HG02759 (cell line): ENCODE data around the gene MGMT.
A peak's percentile ranks its signal among the peaks of the same experiment; 100 is the strongest.

ENCODE experiments used
- ATAC-seq: cut with Tn5 transposase; IDR thresholded peaks from one replicate; pipeline ENCODE4 v1.9.1; 2021; ENCODE audit warnings: mild to moderate bottlenecking, moderate library complexity; ENCODE audit not compliant: unreplicated experiment

The MGMT gene

DNA sequence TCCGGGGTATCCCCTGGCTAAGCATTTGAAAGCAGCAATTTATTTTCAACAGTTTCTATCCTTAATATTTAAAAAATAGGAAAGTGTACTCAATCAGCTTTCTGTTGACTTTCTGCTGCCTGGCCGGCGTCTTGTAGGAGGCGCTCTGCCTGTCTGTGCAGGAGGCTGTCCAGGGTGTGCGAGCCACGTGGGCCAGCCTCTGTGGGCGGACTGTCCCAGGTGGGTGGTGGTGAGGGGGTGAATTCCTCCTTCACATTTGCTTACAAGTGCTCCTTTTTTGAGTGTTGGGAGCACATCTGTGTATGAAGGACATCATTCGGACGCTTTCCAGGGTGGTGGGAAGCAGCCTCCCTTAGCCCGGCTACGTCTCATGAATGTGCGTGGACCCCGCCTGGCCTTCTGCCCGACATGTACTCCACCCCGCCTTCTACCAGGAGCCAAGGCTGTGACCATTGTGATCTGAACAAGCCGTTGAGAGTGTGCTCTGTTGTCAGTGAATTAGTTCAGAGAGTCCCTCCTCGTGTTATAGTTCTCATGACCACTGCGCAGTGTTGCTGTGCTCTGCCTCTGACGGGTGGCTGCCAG is 114.9 kb downstream of the MGMT start:
- no peak for ATAC-seq

DNA sequence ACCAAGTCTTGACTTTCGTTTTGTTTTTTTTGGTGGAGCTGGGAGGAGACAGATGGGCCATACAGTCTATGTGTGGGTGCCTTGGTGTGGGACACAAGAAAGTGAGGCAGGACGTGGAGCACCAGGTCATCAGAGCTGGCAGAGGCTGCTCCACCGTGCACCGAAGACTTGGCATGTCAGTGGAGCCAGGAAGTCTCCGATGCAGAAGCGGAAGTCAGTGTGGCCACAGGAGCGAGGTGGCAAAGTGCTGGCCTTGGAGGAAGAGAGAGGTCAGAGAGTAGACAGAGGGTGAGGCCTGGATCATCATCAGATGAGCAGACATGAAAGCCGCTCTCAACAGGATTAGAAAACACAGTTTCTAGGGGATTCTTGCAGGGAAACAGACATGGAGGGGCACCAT is 116.8 kb downstream of the MGMT start:
- no peak for ATAC-seq

DNA sequence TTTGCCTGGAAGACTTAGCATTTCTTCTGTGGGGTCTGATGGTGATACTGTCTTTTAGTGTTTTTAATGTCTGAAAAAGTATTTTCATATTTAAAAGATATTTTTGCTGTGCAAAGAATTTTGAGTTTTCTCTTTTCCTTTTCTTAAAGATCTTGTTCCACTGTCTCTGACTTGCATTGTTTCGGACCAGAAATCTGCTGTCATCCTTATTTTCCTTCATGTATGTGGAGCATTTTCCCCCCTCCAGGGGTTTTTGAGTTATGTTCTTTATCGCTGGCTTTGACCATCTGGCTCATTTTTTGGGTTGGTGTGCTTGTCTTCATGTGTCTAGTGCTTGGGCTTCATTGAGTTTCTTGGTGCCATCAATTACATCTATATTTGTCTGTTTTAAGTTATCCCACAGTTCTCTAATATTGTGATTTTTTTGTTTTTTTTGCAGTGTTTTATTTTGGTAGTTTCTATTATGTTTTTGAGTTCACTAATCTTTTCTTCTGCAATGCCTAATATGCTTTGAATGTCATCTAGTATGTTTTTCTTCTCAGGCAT is 119.9 kb downstream of the MGMT start:
- no peak for ATAC-seq

GRCh38 chr10:129589546-129589945 is 122.5 kb downstream of the MGMT start:
- no peak for ATAC-seq

DNA sequence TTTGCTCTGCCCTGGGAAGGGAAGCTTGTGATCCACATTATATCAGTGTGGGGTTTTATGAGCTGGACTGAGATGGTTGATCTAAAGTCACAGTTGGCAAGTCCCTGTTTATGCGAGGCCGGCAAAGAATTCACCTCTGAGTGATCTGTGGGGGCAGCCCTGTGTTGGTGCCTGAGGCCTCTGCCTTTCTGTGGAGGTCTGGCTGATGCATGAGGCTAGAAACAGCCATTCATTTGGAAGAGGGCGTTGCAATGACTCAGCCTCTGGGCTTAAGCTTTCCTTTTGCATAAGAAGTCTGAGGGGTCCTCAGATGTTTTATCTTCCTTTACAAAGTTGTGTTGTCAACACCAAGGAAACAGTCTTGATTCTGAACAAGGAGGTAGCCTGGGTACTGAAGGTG is 126.9 kb downstream of the MGMT start:
- no peak for ATAC-seq

DNA sequence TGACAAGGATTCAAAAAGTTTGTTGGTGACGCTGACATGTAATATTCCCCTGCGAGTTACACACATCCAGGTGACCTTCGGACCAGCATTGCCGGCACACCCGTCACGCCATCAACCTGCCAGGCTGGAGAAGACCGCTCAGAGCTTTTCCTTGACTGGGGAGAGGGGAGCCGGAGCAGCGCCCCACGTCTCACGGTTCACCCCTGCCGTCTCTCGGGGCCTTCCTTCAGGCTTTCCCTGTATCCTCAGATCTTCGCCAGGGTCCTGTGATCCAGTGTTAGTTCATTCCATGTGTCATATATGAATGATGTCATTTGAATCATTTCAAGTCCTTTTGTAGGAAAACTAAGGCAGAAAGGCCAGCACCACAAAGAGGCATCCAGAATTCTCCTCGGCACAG is 127.8 kb downstream of the MGMT start:
- ATAC-seq, result no peak

DNA sequence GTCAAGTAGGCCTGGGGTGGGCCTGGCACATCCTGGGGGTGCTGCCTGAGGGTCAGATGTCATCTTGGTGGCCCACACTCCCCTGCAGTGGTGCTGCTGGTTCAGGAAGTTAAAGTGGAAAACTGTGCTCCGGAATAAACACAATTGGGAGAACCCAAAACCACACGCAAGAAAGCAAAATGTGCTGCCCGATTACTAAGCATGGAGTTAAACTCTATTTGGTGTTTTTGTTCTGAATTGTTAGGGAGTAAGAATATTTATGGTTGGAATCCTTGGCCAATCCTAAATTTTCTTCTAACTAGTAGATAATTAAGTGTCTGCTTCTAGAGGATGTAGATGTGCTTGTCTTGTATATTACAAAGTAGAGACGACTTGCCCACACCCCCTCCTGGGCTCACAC is 131.4 kb downstream of the MGMT start:
- no peak for ATAC-seq

GRCh38 chr10:129599160-129599559 is 132.1 kb downstream of the MGMT start:
- ATAC-seq, result no peak

GRCh38 chr10:129601737-129602136 is 134.7 kb downstream of the MGMT start:
- ATAC-seq, result peak; percentile 45

DNA sequence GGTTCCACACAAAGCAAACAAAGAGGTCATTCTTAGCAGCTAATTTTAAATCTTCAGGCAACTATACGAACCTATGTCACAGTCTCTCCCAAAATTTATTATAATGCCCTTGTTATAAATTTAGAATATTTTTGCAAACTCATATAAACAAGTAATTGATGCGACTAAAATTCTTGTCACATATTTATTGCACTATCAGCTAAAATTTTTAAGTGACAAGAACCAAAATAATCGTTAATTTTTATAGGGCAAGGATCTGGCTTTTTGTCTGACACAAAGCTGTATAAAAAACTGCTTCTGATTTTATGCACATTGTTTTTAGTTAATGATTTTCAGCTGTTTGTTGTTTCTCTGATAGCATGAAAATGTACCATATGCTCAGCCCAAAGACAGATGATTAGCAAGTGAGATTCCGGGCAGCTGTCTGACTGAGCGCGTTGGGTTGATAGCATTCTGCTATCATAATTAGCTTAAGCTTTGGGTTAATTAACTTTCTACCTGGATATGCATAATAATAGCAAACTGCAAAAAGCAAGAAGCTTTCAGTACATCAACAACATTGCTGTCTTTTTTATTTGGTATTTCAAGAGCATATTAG is 136.0 kb downstream of the MGMT start:
- no peak for ATAC-seq

GRCh38 chr10:129604333-129605032 is 137.4 kb downstream of the MGMT start:
- ATAC-seq, result peak; percentile 38

DNA sequence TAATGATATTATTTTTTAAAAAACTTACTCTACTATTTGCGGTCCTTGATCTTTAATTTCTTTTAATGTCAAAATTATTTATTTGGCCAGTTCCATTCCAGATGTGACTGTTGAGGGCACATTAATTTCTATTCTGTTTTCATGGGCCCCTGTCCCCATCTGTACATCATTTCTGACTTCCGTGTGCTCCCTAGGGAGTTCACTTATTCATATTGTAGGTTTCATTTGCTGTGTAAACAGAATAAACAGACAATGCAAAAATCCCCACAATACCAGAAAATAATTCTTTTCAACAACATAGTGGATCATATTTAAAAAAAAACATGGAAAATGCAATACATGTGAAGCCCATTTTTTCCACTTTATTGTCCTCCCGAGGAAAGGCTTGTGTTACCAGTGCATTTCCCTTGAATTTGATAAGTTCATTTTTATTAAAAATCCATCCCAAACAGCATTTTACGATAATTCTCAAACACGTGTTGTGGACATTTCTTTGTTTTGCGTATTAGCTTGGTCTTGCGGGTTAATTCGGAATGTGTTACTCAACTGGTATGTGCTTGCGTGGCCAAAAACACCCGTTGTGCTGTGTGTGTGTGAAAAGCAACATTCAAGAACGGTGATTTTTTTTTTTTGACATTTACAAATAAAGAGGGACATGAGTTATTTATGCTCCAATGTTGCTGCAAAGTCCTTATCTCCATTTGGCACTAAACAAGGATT is 138.4 kb downstream of the MGMT start:
- ATAC-seq, result peak; percentile 51

DNA sequence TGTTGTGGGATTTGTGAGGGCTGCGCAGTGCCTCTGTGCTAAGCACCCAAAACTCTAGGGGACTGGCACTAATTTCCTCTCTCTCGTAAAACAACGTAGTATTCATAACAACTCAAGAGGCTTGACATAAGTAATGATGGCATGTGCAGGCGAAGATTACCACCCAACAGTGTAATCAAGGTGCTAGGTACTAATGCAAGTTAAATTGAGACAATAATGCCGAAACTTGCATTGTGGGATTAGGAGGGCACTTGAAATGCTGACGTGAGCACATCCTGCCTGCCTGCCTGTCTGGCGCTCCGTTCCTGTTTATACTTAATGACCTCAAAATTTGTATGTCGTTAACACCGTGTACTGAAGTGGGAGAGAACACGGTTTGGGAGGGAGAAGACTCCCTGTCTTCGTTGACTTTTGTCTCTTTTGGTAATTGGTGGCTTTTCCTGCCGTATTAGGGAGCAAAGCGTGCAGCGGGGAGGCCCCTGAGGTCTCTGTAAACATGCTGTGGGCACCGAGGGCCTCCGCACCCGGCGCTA is 139.0 kb downstream of the MGMT start:
- no peak for ATAC-seq

- ATAC-seq, result no peak
Observed at GRCh38 chr10:129607607-129608109, 140.6 kb downstream of the MGMT start.

DNA sequence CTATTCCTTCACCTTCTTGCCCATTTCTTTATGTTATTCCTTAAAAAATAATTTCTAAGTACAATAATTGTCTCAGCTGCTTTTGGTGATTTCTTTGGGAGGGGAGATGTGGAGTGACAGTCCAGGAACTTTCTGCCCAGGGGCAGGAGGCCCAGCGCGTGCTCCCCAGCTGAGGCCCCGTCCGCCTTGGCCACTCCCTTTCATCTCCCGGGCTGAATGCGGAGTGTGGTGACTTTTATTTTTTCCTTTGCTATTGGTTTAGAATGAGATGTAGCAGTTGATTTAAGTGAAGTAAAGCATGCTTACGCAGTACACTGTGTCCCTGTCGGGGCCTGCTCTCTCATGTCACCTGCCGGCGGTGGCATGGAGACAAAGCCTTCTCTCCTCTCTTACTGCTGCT is 141.6 kb downstream of the MGMT start:
- no peak for ATAC-seq

- ATAC-seq, result no peak
Observed at GRCh38 chr10:129609551-129609950, 142.5 kb downstream of the MGMT start.

DNA sequence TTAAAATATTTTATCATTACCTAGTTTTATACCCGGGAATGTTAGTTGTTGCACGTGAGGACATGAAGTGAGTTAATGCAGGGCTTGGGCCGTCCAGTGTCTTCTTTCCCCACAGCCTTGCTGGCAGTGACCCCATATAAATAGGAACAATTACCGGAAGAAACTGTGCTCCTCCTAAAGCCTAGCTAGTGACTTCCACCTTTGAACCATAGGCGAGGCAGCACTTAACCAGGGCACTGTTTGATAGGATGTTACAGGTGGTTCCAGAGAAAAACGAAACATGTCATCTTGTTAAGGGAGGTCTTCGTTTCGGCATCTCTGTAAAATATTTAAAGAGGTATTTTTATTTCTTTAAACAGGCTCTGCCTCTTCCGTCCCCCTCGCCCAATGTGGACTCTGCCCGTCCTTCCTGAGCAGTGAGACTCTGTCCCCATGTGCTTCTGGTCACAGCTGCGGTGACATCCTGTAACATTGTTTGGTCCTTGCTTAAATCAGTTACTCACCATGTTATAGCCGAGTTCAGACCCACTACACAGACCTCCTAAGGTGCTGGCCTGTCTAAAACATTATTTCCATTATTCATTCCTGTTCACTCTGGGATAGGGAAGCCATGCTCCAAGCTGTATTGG is 145.6 kb downstream of the MGMT start:
- ATAC-seq, result no peak

DNA sequence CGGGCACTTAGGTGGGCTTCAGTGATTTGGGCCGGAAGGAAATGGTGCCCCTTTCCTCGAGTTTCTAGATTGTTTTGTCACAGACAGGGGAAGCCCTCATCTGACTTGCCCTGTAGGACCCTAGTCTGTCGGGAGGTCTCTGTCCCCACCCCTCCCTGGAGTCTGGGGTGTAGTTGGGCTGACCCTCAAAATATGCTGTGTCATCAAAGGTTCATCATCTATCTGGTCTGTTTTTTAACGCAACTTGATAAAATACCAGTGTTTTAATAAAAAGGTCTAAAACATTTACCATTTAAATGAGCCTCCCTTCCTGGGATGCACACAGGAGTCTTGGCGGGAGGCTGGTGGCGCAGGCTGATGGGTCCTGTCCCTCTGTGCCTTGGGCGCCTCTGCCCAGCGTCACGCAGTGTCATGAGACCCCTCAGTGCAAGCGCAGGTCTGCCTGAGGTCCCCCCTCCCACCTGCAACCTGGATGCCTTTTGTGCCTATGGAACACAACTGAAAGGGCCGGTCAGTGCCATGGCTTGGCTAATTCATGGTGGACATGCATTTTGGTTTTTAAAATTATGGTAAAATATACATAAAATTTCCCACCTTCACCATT is 146.4 kb downstream of the MGMT start:
- no peak for ATAC-seq

DNA sequence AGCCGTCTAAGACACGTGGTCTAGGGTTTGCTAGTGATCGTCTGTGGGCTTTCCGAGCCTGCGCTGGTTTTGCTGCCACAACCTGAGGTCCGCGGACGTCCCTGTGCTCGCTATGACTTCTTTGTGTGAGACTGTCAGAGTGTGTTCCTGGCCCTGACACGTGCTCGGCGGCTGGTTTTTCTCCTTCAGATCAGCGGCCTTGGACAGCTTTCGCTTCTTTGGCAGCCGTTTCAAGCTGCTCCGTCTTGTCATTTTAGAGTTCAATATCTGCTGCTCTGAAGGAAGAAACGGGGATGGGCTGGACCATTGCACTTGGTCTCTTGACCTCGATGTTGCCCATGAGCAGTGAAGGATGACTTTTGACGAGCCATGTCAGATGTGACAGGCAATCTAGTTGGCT is 147.3 kb downstream of the MGMT start:
- no peak for ATAC-seq

GRCh38 chr10:129615381-129615780 is 148.3 kb downstream of the MGMT start:
- no peak for ATAC-seq
